B cell (primary cell): ENCODE measurements around the gene HOXB3. TPM values are rescaled to one million over a fixed set of nuclear protein-coding genes. Genes with fewer than 3 reads are reported as not detected.

ENCODE experiments used
- ATAC-seq: fragments of 200-7000 bp; cut with Tn5 transposase; one replicate; pipeline ENCODE4 v1.10.0; 2021; ENCODE audit warnings: low read depth, mild to moderate bottlenecking, moderate number of reproducible peaks, moderate library complexity
- CTCF ChIA-PET: fragments of 350-600 bp; sonication (Branson Sonifier 250); formaldehyde crosslinking; loops from one replicate; lab custom pipeline; 2021; ENCODE audit warnings: antibody characterized with exemption, inconsistent platforms; lab: Charles Lee
- POLR2A ChIA-PET: fragments of 350-600 bp; sonication (Branson Sonifier 250); formaldehyde crosslinking; loops from one replicate; lab custom pipeline; 2021; ENCODE audit warnings: antibody characterized with exemption; lab: Charles Lee
- DNase-seq: peaks from one replicate; pipeline ENCODE4 v3.0.0; 2013
- H2AFZ ChIP-seq: 2 replicates; pipeline ENCODE4 v1.6.1; 2012; ENCODE audit warnings: mild to moderate bottlenecking, low read depth, low read length; ENCODE audit not compliant: insufficient read depth, poor library complexity, severe bottlenecking
- H3K27ac ChIP-seq, 2 donors: 1 replicate in 1 of 2; 2 replicates in 1 of 2; pipeline ENCODE4 v1.5.1; 2012 to 2013; ENCODE audit warnings: low read length in 2 of 2, mild to moderate bottlenecking in 2 of 2, moderate library complexity in 1 of 2
- H3K27me3 ChIP-seq, 4 experiments: fragments of 200-600 bp in 1 of 4; sonication (generic) in 1 of 4; replicated peaks in 1 of 4; 1 replicate in 2 of 4; 2 replicates in 2 of 4; pipeline versions ENCODE4 v1.6.1 to v1.7.0; 2013 to 2016; ENCODE audit warnings: low read length in 3 of 4, mild to moderate bottlenecking in 2 of 4, mixed read lengths in 1 of 4, moderate library complexity in 1 of 4; ENCODE audit not compliant: insufficient read depth in 4 of 4, control insufficient read depth in 3 of 4; ENCODE audit errors: control extremely low read depth in 1 of 4
- H3K36me3 ChIP-seq, 2 experiments: replicated peaks in 1 of 2; 1 replicate in 1 of 2; 2 replicates in 1 of 2; pipeline versions ENCODE4 v1.6.1 to v1.7.1; 2013; ENCODE audit warnings: low read length in 1 of 2; ENCODE audit not compliant: insufficient read depth in 2 of 2, control insufficient read depth in 1 of 2; ENCODE audit errors: control extremely low read depth in 1 of 2, extremely low read depth in 1 of 2
- H3K4me1 ChIP-seq, 2 donors: fragments of 200-600 bp in 1 of 2; sonication (generic) in 1 of 2; 1 replicate in 1 of 2; 2 replicates in 1 of 2; pipeline versions ENCODE4 v1.5.1 to v1.6.1; 2013 to 2017; ENCODE audit warnings: low read length in 2 of 2; ENCODE audit not compliant: control insufficient read depth in 2 of 2, insufficient read depth in 2 of 2
- H3K4me2 ChIP-seq: replicated peaks from 2 replicates; pipeline ENCODE3; 2012; ENCODE audit warnings: mild to moderate bottlenecking, low read depth, low read length; ENCODE audit not compliant: poor library complexity, severe bottlenecking
- H3K4me3 ChIP-seq, 5 experiments: fragments of 200-600 bp in 1 of 5; sonication (generic) in 1 of 5; 1 replicate in 3 of 5; 2 replicates in 2 of 5; pipeline versions ENCODE4 v1.5.1 to v1.7.0; 2011 to 2016; ENCODE audit warnings: low read length in 4 of 5, mild to moderate bottlenecking in 4 of 5, low read depth in 2 of 5, control low read depth in 1 of 5, moderate library complexity in 1 of 5; ENCODE audit not compliant: insufficient read depth in 1 of 5; ENCODE audit errors: control extremely low read depth in 1 of 5, extremely low read depth in 1 of 5
- H3K79me2 ChIP-seq: fragments of 200-600 bp; sonication (generic); one replicate; pipeline ENCODE4 v1.6.0; 2016; ENCODE audit warnings: low read length; ENCODE audit not compliant: control insufficient read depth, insufficient read depth
- H3K9ac ChIP-seq: fragments of 200-600 bp; sonication (generic); 2 replicates; pipeline ENCODE4 v1.6.1; 2017; ENCODE audit warnings: mild to moderate bottlenecking, low read length, moderate library complexity
- H3K9me3 ChIP-seq, 3 donors: one replicate each; pipeline versions ENCODE4 v1.6.1 to v1.7.1; 2013; ENCODE audit warnings: low read length in 2 of 3; ENCODE audit not compliant: control insufficient read depth in 2 of 3, insufficient read depth in 1 of 3; ENCODE audit errors: control extremely low read depth in 1 of 3
- H4K20me1 ChIP-seq: 2 replicates; pipeline ENCODE4 v1.6.0; 2012; ENCODE audit warnings: mild to moderate bottlenecking, low read length; ENCODE audit not compliant: insufficient read depth, control insufficient read depth, poor library complexity, severe bottlenecking
- H3K27ac Mint-ChIP-seq: one replicate; pipeline ENCODE4 v1.8.0; 2021; ENCODE audit warnings: mixed read lengths
- H3K27me3 Mint-ChIP-seq: one replicate; pipeline ENCODE4 v1.8.0; 2021; ENCODE audit warnings: mixed read lengths
- H3K4me1 Mint-ChIP-seq: one replicate; pipeline ENCODE4 v1.8.0; 2021; ENCODE audit warnings: mixed read lengths
- H3K4me3 Mint-ChIP-seq: one replicate; pipeline ENCODE4 v1.8.0; 2021; ENCODE audit warnings: mixed read lengths
- H3K9me3 Mint-ChIP-seq: one replicate; pipeline ENCODE4 v1.8.0; 2022; ENCODE audit warnings: mixed read lengths; ENCODE audit not compliant: insufficient read depth
- EZH2 ChIP-seq: IDR thresholded peaks from 2 replicates; pipeline ENCODE4 v1.6.1; 2012; ENCODE audit warnings: borderline replicate concordance, low read depth, mild to moderate bottlenecking, moderate library complexity, low read length; ENCODE audit not compliant: insufficient read depth, poor library complexity, severe bottlenecking
- WGBS: methylation state at CpG from one replicate; pipeline ENCODE4 v1.1.5; 2013; ENCODE audit warnings: missing lambda C conversion rate; ENCODE audit not compliant: insufficient coverage; 5-methylcytosine and 5-hydroxymethylcytosine counted together
- intact Hi-C: fragments of 100-400 bp; cut with micrococcal nuclease; formaldehyde crosslinking; loops from one replicate; pipeline ENCODE4 v1.10.0; 2022
- polyA plus RNA-seq: library from polyadenylated mRNA; depleted of rRNA; stranded (reverse); fragments of >200 nt; gene quantifications from 2 replicates; pipeline ENCODE4 v1.2.3, GENCODE V29; 2012
- total RNA-seq, 2 donors: library from RNA; stranded (reverse); fragments of 120-200 nt in 1 of 2; gene quantifications; 1 replicate in 1 of 2; 2 replicates in 1 of 2; pipeline versions ENCODE4 v1.2.3 to v1.2.4, GENCODE V29; 2013 to 2022
- TF ChIP-seq, protein P1 (sequence below): fragments of 200-600 bp; IDR thresholded peaks from one replicate; pipeline ENCODE4 v1.8.0; 2022; ENCODE audit warnings: antibody characterized with exemption, mild to moderate bottlenecking

Gene HOXB3
- total and polyA plus RNA-seq, 2 donors (not counting 1 experiment from before 2014, with no cell fraction given), result 3.0 to 4.0 TPM

DNA sequence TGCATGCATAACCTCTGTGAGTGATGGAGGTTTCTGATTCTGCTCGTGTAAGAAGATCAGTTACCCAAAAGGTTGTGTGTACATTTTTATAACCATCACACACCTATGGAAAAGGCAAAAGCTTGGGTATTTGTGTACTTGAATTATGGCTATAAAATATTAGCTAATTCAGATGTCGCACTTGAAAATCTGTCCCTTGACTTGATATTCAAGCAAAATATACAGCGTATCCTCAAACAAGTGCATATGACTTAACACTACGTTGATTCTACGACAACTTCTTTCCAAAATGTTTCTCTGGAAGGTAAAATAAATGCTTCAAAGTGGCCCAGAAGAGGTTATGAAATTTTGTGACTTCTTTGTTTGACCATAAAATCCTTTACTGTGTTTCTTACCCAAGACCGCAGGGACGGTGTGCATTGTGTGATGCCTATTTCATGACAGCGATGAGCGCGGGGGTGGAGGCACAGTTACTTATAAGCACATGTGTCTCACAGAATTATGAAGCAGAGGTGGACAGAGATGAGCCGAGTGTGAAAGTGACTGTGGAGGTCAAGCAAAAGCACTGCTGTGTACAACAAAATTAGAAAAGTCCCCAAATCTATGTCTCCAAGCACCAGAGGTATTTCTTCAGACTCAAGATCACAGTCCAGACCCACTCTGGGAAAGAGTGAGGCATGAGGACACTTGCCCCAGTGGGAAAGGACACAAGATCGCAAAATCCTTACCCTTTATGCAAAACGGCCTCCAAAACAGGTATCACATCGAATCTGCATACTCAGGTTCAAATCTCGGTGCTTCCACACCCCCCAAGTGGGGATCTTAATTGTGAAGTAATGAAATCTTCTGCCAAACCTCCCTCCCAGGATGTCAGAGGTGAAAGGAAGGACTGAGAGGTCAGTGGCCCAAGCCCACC is 40.2 kb upstream of the HOXB3 start:
- Histone ChIP-seq H3K9me3 (peaks cover 0 to 15% (median 0%) of the 10 kb centered on the region in 3 donors), H2AFZ (no peak overlapping the region), H4K20me1 (no peaks in the 10 kb centered on the region), H3K9ac (no peak overlapping the region), H3K27ac (no peak overlapping the region), H3K27me3 (peaks cover 0 to 96% (median 69%) of the 10 kb centered on the region in 4 experiments), H3K79me2 (no peaks in the 10 kb centered on the region), H3K4me3 (no peak overlapping the region), H3K36me3 (no peaks in the 10 kb centered on the region), H3K4me1 (peaks cover 28 to 36% of the 10 kb centered on the region in 2 donors), H3K4me2 (no peak overlapping the region)
- peaks cover 19% of the 10 kb centered on the region for H3K4me1 Mint-ChIP-seq
- H3K27me3 Mint-ChIP-seq, result peaks cover 81% of the 10 kb centered on the region
- H3K9me3 Mint-ChIP-seq, result no peaks in the 10 kb centered on the region
- POLR2A ChIA-PET, result no interaction called here
- ATAC-seq, result no peak
- WGBS, result 100% methylated on average over 1 of the region's 15 CpGs
- CTCF ChIA-PET, result interaction anchor here (0.9 to 1.1 kb wide), 3 partner anchors 10 to 322 kb away, joined by 3 to 5 read pairs (median 4); no protein-coding TSS in a partner anchor
- intact Hi-C loops, result no loop called here
- H3K4me3 Mint-ChIP-seq, result no peak overlapping the region
- DNase-seq, result no peak
- no peak overlapping the region for H3K27ac Mint-ChIP-seq
- TF ChIP-seq, protein P1, sequence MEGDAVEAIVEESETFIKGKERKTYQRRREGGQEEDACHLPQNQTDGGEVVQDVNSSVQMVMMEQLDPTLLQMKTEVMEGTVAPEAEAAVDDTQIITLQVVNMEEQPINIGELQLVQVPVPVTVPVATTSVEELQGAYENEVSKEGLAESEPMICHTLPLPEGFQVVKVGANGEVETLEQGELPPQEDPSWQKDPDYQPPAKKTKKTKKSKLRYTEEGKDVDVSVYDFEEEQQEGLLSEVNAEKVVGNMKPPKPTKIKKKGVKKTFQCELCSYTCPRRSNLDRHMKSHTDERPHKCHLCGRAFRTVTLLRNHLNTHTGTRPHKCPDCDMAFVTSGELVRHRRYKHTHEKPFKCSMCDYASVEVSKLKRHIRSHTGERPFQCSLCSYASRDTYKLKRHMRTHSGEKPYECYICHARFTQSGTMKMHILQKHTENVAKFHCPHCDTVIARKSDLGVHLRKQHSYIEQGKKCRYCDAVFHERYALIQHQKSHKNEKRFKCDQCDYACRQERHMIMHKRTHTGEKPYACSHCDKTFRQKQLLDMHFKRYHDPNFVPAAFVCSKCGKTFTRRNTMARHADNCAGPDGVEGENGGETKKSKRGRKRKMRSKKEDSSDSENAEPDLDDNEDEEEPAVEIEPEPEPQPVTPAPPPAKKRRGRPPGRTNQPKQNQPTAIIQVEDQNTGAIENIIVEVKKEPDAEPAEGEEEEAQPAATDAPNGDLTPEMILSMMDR, result no peak
- TF ChIP-seq EZH2, result no peak

DNA sequence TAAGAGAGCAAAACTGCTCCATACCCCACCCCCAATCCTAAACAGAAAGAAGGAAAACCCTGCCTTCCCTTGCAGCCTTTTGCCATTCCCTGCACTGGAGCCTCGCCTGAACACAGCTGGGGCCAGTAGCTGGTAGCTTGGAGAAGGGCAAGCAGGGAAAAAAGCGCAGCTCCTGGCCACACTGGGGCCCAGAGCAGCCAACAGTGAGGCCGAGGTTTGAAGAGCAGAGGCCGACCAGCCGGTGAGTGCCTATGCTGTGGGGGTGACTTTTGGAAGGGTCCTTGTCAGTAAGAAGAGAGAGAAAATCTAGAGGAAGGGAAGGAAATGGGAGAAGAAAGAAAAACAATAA is 39.3 kb upstream of the HOXB3 start:
- ChIA-PET POLR2A (no interaction called here), CTCF (interaction anchor here (0.9 to 1.2 kb wide), 5 partner anchors 11 to 367 kb away, joined by 3 to 5 read pairs (median 4); no protein-coding TSS in a partner anchor)
- H3K9ac ChIP-seq, result no peak overlapping the region
- H3K4me2 ChIP-seq, result no peak overlapping the region
- DNase-seq (no peak), ATAC-seq (no peak)
- H4K20me1 ChIP-seq, result no peaks in the 10 kb centered on the region
- Mint-ChIP-seq H3K27ac (no peak overlapping the region), H3K9me3 (no peaks in the 10 kb centered on the region), H3K4me1 (peaks cover 23% of the 10 kb centered on the region), H3K27me3 (peaks cover 75% of the 10 kb centered on the region), H3K4me3 (no peak overlapping the region)
- H3K9me3 ChIP-seq, result peaks cover 0 to 17% (median 0%) of the 10 kb centered on the region in 3 donors
- no peaks in the 10 kb centered on the region for H3K79me2 ChIP-seq
- intact Hi-C loops, result no loop called here
- no peak overlapping the region for H2AFZ ChIP-seq
- 84% methylated on average over 4 of the region's 5 CpGs for WGBS
- no peaks in the 10 kb centered on the region for H3K36me3 ChIP-seq
- no peak overlapping the region for H3K4me3 ChIP-seq
- H3K27ac ChIP-seq, result no peak overlapping the region
- H3K27me3 ChIP-seq, result peaks cover 0 to 96% (median 67%) of the 10 kb centered on the region in 4 experiments
- peaks cover 34 to 38% of the 10 kb centered on the region in 2 donors for H3K4me1 ChIP-seq
- no peak for TF ChIP-seq EZH2
- TF ChIP-seq, protein P1, result no peak
